Activated CD4-positive, alpha-beta T cell treated with anti-CD3 and anti-CD28 coated beads, Interleukin-2, amount 50 U/mL, for 4 hours (primary cell): ENCODE data around the gene KLF8.
"Not testable (repeated sequence)": the region's sequence is repeated elsewhere in the genome, so short reads cannot be mapped to it uniquely, and the experiment has no call there.

Experiments used
- DNase-seq, 2 experiments: peaks; one replicate each; pipeline ENCODE4 v3.0.0-alpha.2; 2020

KLF8 gene

GRCh38 chrX:56232221-56233082, at the start of gene KLF8:
KLF8 (plus strand) TSS chrX:56232356; CDS start chrX:56233335, 979 bp downstream.
- DNase-seq: peak; percentile 5 to 11

GRCh38 chrX:56206945-56207344, 25.2 kb upstream of the KLF8 start:
- not testable (repeated sequence) for DNase-seq

GRCh38 chrX:56211701-56212100, 20.5 kb upstream of the KLF8 start:
- DNase-seq: no peak

- no peak for DNase-seq
Measured at GRCh38 chrX:56216332-56216731, 15.8 kb upstream of the KLF8 start.

GRCh38 chrX:56219700-56220099, 12.5 kb upstream of the KLF8 start:
- no peak for DNase-seq

- no peak for DNase-seq
Measured at GRCh38 chrX:56221101-56221500, 11.1 kb upstream of the KLF8 start.

GRCh38 chrX:56222473-56223000, 9.6 kb upstream of the KLF8 start:
- no peak for DNase-seq

- DNase-seq: no peak
Measured at GRCh38 chrX:56226980-56227379, 5.2 kb upstream of the KLF8 start.

- no peak for DNase-seq
Measured at GRCh38 chrX:56228914-56229313, 3.2 kb upstream of the KLF8 start.

- DNase-seq: no peak
Measured at GRCh38 chrX:56231537-56232090, 542 bp upstream of the KLF8 start.

- DNase-seq: no peak
Measured at GRCh38 chrX:56233100-56233499, 944 bp downstream of the KLF8 start.

GRCh38 chrX:56233682-56234081, 1.5 kb downstream of the KLF8 start:
- no peak for DNase-seq

GRCh38 chrX:56248492-56248891, 16.3 kb downstream of the KLF8 start:
- peak; percentile 46 to 52 for DNase-seq

GRCh38 chrX:56253832-56254703, 21.9 kb downstream of the KLF8 start:
- DNase-seq: no peak

GRCh38 chrX:56268888-56269287, 36.7 kb downstream of the KLF8 start:
- DNase-seq: no peak

- no peak for DNase-seq
Measured at GRCh38 chrX:56278692-56279091, 46.5 kb downstream of the KLF8 start.

GRCh38 chrX:56279863-56280262, 47.7 kb downstream of the KLF8 start:
- DNase-seq: no peak

GRCh38 chrX:56281789-56282188, 49.6 kb downstream of the KLF8 start:
- DNase-seq: no peak

- no peak for DNase-seq
Measured at GRCh38 chrX:56284269-56284668, 52.1 kb downstream of the KLF8 start.

GRCh38 chrX:56288608-56289007, 56.5 kb downstream of the KLF8 start:
- DNase-seq: no peak

- DNase-seq: no peak
Measured at GRCh38 chrX:56289449-56289848, 57.3 kb downstream of the KLF8 start.

- DNase-seq: no peak
Measured at GRCh38 chrX:56308726-56309125, 76.6 kb downstream of the KLF8 start.

GRCh38 chrX:56309881-56310280, 77.7 kb downstream of the KLF8 start:
- DNase-seq: no peak
